Activated CD4-positive, alpha-beta T cell treated with anti-CD3 and anti-CD28 coated beads for 24 hours (primary cell): ENCODE data around the gene EXOC4.

ENCODE experiments used
- DNase-seq, 2 donors: peaks; one replicate each; pipeline ENCODE4 v3.0.0-alpha.2; 2020; ENCODE audit warnings: low read depth in 2 of 2

The EXOC4 gene

DNA sequence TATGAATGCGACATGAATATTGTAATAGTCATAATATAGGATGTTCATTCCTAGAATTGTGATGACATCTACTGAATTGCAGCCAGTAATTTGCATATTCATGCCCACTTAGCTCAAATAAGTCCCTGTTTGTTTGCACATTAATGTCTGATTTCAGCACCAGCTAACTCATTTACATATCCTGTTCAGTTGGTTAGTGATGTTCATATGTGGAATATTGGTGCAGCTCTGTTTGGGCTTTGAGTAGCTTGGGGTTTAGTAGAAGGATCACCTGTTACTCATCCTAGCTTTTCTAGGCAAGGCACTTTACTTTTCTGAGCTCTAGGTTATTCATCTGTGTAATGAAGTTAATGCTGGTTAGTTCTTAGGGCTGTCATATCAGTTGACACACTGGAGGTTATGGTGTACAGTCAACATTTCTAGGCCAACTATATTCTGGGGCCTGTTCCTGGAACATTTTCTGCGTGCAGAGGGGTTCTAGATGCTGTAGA lies 238.4 kb downstream of the EXOC4 start:
- no peak for DNase-seq

DNA sequence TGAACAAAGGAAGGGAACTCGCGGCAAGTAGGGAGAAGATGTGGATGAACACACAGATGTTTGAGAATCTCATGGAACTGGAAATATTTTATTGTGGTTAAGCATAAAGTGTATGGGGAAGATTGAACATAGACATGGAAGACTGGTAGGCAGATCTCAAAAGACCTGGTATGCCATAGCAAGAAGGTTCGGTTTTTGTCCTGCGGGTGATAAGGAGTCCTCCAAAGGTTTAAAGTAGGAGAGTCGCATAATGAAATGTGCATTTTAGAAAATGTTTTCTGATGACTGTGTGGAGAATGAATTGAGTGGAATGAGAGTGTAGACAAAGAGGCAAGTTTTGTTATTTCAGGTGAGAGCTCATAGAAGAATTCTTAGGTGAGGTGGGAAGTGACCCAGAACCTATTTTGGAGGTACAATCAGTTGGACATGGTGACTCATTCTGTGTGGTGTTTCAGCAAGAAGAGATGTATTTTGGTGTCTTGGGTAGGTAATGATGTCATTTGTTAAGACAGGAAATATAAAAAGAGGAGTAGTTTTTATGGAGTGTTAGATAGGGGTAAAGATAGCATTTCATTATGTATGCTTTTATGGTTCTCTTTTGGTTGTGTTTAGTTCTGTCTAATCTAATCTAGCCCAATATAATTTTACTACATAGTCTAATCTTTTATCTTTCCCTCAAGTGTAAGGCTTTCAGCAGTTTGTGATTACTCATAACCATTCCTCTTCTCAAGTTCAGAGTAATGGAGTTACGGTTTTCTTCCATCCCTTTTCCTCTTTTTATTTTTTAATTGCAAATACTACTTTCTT lies 239.2 kb downstream of the EXOC4 start:
- no peak for DNase-seq

DNA sequence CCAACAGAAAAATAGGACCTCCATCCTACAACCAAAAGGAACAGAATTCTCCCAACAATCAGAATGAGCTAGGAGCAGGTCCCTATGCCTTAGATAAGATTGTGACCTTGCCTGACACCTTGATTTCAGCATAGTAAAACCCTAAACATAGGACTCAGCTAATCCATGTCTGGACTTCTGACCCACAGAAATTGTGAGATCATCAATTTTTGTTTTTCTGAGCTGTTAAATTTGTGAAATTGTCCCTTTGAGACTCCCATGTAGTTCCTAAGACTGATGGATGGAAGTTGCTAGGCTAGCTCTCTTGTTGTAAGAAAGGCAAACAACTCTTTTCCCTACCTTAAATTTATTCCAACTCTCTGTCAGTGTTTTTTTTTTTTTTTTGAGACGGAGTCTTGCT lies 244.2 kb downstream of the EXOC4 start:
- no peak for DNase-seq

- no peak for DNase-seq
These were observed 248.9 kb downstream of the EXOC4 start for GRCh38 chr7:133501771-133502170.

- DNase-seq: no peak
These were observed 249.6 kb downstream of the EXOC4 start for GRCh38 chr7:133502498-133502897.

- DNase-seq: no peak
These were observed 250.1 kb downstream of the EXOC4 start for GRCh38 chr7:133502972-133503371.

DNA sequence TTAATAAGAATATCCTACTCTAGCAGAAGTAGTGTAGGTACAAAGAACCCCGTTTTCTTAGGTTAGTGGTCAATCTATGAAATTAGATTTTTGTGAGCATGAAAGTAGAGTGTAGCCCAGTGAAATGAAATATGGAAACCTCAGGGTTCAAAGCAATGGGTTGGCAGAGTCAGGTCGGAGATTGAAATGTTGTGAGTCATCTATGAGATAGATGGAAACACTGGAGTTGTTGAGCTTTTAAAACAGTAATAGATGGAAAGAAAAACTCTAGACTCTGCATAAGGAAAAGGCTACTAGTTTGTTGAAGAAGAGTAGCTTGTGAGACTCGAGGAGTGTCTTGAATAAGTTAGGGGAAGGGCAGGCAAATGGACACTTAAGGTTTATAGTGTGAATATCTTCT lies 251.9 kb downstream of the EXOC4 start:
- DNase-seq: no peak

DNA sequence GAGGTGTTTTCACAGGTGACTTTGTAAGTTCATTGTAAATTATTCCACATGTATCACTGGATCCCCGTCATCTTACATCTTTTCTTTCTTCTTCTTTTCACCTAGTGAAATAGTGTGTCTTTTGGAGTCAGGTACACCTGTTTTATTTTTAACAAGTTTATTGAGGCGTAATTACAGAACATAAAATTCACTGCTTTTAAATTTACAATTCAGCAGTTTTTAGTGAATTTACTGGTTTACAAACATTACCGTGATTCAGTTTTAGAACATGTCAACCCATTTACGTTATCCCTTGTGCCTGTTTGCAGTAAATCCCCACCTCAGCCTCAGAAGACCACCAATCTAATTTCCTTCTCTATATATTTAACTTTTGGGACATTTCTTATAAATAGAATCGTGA lies 256.9 kb downstream of the EXOC4 start:
- DNase-seq: no peak

DNA sequence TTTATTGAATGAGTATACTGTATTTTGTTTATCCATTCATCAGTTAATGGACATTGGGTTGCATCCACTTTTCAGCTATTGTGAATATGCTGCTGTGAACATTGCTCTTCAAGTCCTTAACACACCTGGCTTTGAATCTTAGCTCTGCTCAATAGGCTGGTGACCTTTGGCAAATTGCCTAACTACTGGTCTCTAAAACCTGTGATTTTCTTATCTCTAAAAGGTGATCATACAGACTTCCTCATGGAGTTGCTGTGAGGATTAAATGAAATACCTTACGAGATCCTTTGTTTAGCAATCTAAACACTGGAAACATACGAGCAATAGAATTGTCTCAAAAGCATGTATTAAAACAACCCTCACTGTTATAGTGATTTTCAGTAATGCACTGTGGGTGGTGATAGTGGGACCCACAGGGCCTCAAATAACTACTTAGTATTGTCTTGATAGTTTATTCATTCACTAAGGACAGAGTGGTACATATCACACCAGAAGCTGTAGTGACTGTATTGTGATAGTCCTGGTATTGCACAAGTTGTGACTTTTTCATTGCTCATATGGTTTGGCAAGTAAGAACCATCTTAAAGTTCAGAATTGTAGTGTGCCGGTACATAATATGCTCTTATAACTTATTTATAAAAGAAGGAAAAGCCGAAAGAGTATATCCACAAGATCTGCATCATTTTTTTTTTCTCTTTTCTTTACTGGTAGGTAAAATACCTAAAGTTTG lies 257.6 kb downstream of the EXOC4 start:
- no peak for DNase-seq

- DNase-seq: no peak
These were observed 258.4 kb downstream of the EXOC4 start for GRCh38 chr7:133511252-133511651.

DNA sequence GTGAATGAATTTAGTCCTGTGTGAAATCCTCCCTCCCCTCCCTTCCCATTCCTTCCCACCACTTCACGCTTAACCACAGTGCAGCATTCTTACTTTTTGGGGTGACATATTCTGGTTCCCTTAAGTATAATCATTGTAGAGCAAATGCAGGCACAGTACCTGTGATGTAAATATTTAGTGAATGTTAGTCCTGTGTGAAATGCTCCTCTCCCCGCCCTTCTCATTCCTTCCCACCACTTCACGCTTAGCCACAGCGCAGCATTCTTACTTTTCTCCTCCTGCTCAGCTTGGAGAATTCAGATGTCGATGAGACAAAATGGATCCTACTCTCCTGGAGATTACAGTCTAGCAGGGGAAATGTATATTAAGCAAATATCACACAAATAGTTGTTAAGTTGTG lies 258.8 kb downstream of the EXOC4 start:
- no peak for DNase-seq

GRCh38 chr7:133512560-133512959 lies 259.7 kb downstream of the EXOC4 start:
- DNase-seq: no peak

DNA sequence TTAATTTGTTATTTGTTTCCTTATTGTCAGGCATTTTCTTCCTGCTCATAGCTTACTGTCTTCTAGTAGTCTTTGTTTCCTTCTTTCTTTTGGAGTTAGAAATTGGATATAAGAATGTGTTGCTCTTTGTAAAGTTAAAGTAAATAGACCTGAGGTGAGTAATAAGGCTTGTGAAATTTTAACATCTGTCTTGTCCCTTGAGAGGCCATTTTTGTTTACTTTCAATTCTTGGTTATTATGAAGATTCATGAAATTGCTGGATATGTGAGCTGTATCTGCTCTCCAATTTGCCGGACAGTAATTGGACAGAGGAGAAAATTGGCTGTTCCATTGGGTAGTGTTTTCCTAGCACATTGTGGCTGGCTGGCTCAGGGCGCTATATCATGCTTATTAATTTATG lies 260.7 kb downstream of the EXOC4 start:
- DNase-seq: no peak

DNA sequence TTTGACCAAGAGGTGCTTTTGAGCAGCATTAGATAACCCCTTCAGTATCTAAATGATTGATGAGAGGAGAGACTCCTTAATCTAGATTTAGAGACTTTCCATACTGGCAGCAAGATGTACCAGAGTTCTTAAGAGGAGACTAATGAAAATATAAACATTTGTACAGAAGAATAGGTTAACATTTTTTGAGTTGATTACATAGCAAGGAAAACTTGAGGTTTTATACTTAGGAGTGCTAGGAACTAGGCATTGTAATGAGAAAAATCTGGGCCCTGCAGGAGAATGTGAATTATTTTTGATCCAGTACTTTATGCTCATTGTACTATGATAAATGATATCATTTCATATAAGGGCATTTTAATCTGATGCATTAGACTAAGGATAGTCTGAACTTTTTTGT lies 261.7 kb downstream of the EXOC4 start:
- DNase-seq: no peak

DNA sequence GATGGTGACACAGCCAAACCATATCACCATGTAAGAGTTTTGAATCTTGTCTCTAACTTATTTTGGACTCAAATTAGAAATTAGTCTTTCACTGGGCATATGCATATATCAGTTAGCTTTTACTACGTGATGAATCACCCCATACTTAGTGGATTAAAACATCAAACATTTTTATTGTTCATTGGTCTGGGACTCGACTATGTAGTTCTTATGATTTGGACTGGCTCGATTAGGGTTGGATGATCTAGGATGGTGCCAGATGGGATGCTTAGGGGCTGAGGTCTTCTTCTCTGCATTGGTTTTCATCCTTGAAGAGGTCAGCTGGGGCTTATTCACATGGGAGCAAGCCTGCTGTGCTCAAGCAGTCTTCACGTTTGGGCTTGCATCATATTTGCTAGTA lies 264.9 kb downstream of the EXOC4 start:
- no peak for DNase-seq

DNA sequence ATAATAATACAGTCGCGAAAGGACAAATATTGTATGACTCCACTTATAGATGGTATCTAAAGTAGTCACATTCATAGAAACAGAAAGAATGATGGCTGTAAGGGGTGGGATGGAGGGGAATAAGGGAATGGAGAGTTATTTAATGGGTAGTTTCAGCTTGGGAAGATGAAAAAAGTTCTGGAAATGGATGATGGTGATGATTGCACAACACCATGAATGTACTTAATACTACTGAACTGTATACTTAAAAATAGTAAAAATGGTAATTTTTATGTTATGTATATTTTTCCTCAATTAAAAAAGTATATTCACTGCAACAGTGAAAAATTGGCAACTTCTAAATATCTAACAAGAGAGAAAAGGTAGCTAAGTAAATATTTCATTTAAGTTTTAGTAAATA lies 265.8 kb downstream of the EXOC4 start:
- no peak for DNase-seq

GRCh38 chr7:133520248-133520647 lies 267.4 kb downstream of the EXOC4 start:
- DNase-seq: no peak

DNA sequence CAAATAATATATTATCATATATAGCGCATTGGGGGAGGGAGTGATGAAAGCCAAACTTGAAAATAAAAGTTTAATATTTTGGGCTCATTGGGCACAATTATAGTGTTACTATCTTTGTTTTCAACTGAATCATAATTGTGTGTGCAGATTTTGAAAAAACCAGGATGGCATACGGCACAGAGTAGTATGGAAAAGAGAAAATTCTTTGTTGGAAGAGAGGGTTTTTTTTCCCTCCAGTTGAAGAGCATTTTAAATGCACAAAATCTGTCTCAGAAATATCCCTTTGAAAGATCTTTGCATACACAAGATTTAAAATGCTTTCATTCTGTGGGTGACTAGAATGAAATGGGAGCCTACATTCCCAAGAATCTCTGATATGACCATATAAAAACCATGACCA lies 269.6 kb downstream of the EXOC4 start:
- no peak for DNase-seq

DNA sequence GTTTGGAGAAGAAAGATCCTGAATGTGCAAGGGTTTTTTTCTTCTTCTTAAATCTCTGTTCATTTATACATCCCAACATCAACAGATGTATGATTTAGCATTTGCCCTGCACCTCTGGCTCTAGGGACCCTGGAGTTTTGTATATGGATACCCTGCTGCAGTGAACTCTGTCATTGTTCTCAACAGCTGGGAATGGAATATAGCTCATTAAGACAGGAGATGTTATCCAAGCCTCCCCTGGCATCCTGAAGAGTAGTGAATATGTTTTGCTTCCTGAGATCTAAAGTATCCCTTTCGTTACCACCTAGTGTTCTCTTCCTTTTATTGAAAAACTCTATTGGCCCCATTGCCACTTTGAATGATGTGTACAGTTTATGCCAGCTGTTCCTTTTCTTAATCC lies 275.9 kb downstream of the EXOC4 start:
- DNase-seq: no peak

DNA sequence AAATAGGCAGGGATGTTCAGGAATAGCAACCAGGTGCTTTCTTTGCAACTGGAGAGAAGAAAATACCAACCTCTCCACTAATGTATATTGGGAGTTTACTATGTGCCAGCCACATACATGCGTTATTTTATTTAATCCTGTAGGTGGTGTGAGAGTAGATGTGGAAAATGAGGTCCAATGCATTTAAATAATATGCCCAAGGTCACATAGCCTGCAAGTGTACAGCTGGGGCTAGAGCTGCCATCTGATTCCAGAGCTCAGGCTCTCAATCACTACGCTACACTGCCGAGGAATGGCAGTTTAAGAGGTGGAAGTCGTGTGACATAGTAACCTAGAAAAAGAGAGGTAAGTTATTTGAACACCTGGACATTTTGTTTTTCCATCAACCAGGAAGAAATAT lies 277.0 kb downstream of the EXOC4 start:
- no peak for DNase-seq

DNA sequence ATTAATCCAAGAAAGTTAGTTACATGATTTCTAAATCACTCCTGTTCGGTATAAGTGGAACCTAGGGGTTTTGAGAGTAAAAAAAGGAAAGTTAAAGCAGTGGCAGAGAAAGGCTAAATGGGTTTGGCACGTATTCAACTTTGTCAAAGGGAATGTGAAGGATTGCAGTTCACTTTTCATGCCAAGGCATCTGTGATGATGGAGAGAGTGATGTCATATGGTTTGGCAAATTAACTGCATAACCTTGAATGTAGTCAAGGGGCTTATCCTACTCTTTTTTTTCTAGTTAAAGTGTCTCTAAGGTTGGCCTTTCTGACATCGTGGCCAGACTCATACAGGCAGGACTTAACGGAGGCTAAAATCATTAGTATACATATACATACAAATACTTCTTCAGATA lies 277.8 kb downstream of the EXOC4 start:
- DNase-seq: no peak

DNA sequence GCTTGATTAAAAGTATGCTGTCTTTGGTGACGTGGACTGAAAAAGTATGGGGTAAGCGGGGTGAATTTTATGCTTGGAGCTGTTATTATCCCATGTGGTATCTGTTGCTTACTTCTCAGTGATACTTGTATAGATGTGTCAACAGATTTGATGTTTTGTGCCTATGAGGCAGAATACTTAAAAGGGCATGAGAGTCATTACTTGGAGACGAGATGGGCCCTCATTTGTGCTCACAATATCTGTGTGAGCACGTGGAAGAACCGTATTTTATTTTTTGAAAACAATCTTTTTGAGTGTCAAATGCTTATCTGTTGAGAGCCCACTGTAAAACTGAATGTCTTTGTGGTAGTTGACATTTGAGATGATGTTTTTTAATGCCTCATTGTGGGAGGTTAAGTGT lies 281.9 kb downstream of the EXOC4 start:
- no peak for DNase-seq

DNA sequence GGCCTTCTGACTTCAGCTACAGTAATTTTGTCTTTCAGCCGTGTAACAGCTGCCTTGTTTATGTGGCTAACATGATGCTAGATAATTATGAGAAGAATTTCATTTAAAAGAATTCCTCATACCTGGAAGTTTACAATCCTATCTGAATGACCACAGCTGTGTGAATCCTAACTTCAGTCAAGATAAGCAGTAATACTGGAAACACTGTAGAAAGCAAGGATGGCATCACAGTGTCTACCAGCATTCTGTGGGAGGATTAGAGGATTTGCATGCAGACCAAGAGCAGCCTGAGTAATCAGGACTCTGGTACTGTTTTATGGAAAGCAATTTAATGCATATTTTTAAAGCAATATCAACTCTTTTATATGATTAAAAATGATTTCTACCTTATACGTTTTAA lies 282.4 kb downstream of the EXOC4 start:
- no peak for DNase-seq
